PC-9 (cell line): ENCODE data around the gene C17orf100.

Source experiments
- CTCF ChIP-seq: fragments of 200-600 bp; sonication (generic); conservative IDR thresholded peaks from 2 replicates; pipeline ENCODE4 v1.6.1; 2017; ENCODE audit warnings: mixed run types, antibody characterized with exemption, mild to moderate bottlenecking, moderate library complexity
- EZH2 ChIP-seq: fragments of 200-600 bp; sonication (generic); IDR thresholded peaks from 2 replicates; pipeline ENCODE4 v1.8.0; 2017; ENCODE audit warnings: antibody characterized with exemption, low read depth

- TF ChIP-seq CTCF, result no peak
- no peak for TF ChIP-seq EZH2
These were observed 49.4 kb upstream of the C17orf100 start for GRCh38 chr17:6602141-6602540.
